Spinal cord (tissue), 10 donors: ENCODE measurements around the gene CRIM1. TPM values are rescaled to one million over a fixed set of nuclear protein-coding genes. Genes with fewer than 3 reads are reported as not detected.

Experiments used
- DNase-seq, 6 donors: peaks; one replicate each; pipeline versions ENCODE4 v3.0.0 to v3.0.0-alpha.2; 2013 to 2015; ENCODE audit warnings: low spot score in 6 of 6, low read depth in 4 of 6
- H3K27ac ChIP-seq: one replicate; pipeline ENCODE4 v1.5.1; 2013; ENCODE audit warnings: low read depth, low read length, control low read depth
- H3K27me3 ChIP-seq: one replicate; pipeline ENCODE4 v1.6.1; 2013; ENCODE audit warnings: low read length; ENCODE audit not compliant: control insufficient read depth, insufficient read depth
- H3K36me3 ChIP-seq: one replicate; pipeline ENCODE4 v1.6.1; 2013; ENCODE audit warnings: low read length; ENCODE audit not compliant: control insufficient read depth, insufficient read depth
- H3K4me1 ChIP-seq: one replicate; pipeline ENCODE4 v1.6.1; 2013; ENCODE audit warnings: low read length; ENCODE audit not compliant: control insufficient read depth, insufficient read depth
- H3K4me3 ChIP-seq: one replicate; pipeline ENCODE4 v1.5.1; 2013; ENCODE audit warnings: low read depth, low read length, control low read depth
- H3K9me3 ChIP-seq: one replicate; pipeline ENCODE4 v1.6.1; 2013; ENCODE audit warnings: low read length; ENCODE audit not compliant: control insufficient read depth, insufficient read depth
- WGBS: methylation state at CpG from one replicate; pipeline ENCODE4 v1.1.5; 2013; ENCODE audit warnings: missing lambda C conversion rate; ENCODE audit not compliant: insufficient coverage; 5-methylcytosine and 5-hydroxymethylcytosine counted together
- polyA plus RNA-seq, 2 donors: library from polyadenylated mRNA; unstranded; fragments of 120-200 nt; gene quantifications; one replicate each; pipeline ENCODE4 v1.2.1, GENCODE V29; 2013; ENCODE audit not compliant: insufficient read length in 2 of 2
- total RNA-seq, 2 donors: library from RNA; depleted of rRNA in 1 of 2; stranded (reverse); fragments of 120-200 nt in 1 of 2; fragments of >200 nt in 1 of 2; gene quantifications; one replicate each; pipeline versions ENCODE4 v1.2.3 to v1.2.4, GENCODE V29; 2013 to 2014
- donor health status: healthy.

The CRIM1 gene
- total and polyA plus RNA-seq, 4 donors = 35.9 to 63.5 (median 49.3) TPM

- DNase-seq = no peak
- H3K36me3 ChIP-seq = no peaks in the 10 kb centered on the region
- H3K4me3 ChIP-seq = no peak overlapping the region
- H3K27me3 ChIP-seq = no peaks in the 10 kb centered on the region
- WGBS = 100% methylated on average over 1 of the region's 5 CpGs
- no peaks in the 10 kb centered on the region for H3K4me1 ChIP-seq
- H3K27ac ChIP-seq = no peak overlapping the region
- H3K9me3 ChIP-seq = no peaks in the 10 kb centered on the region
These were observed 133.7 kb downstream of the CRIM1 start for GRCh38 chr2:36489281-36489680.

- no peaks in the 10 kb centered on the region for H3K36me3 ChIP-seq
- H3K27me3 ChIP-seq = no peaks in the 10 kb centered on the region
- 81% methylated on average over 1 of the region's 4 CpGs for WGBS
- H3K4me3 ChIP-seq = no peak overlapping the region
- H3K9me3 ChIP-seq = no peaks in the 10 kb centered on the region
- H3K4me1 ChIP-seq = no peaks in the 10 kb centered on the region
- H3K27ac ChIP-seq = no peak overlapping the region
- DNase-seq = no peak
These were observed 135.2 kb downstream of the CRIM1 start for GRCh38 chr2:36490749-36491148.

- no peaks in the 10 kb centered on the region for H3K9me3 ChIP-seq
- no peaks in the 10 kb centered on the region for H3K36me3 ChIP-seq
- no peak overlapping the region for H3K27ac ChIP-seq
- 93% methylated on average over 2 of the region's 6 CpGs for WGBS
- no peak for DNase-seq
- H3K4me3 ChIP-seq = no peak overlapping the region
- H3K4me1 ChIP-seq = no peaks in the 10 kb centered on the region
- no peaks in the 10 kb centered on the region for H3K27me3 ChIP-seq
These were observed 136.8 kb downstream of the CRIM1 start for GRCh38 chr2:36492216-36492945.

GRCh38 chr2:36493306-36493705 is 137.7 kb downstream of the CRIM1 start:
- Histone ChIP-seq H3K9me3 (no peaks in the 10 kb centered on the region), H3K27ac (no peak overlapping the region), H3K27me3 (no peaks in the 10 kb centered on the region), H3K4me3 (no peak overlapping the region), H3K4me1 (no peaks in the 10 kb centered on the region), H3K36me3 (no peaks in the 10 kb centered on the region)
- DNase-seq = peak in 2 of 6 donors; percentile 35 to 40

GRCh38 chr2:36497570-36498163 is 142.1 kb downstream of the CRIM1 start:
- peaks cover 4% of the 10 kb centered on the region for H3K36me3 ChIP-seq
- H3K4me3 ChIP-seq = no peak overlapping the region
- H3K9me3 ChIP-seq = no peaks in the 10 kb centered on the region
- no peak for DNase-seq
- H3K4me1 ChIP-seq = no peaks in the 10 kb centered on the region
- no CpG with 5 or more reads among the region's 3 CpGs for WGBS
- H3K27me3 ChIP-seq = no peaks in the 10 kb centered on the region
- H3K27ac ChIP-seq = no peak overlapping the region

- Histone ChIP-seq H3K27me3 (no peaks in the 10 kb centered on the region), H3K36me3 (peaks cover 4% of the 10 kb centered on the region), H3K4me1 (no peaks in the 10 kb centered on the region), H3K4me3 (no peak overlapping the region), H3K9me3 (no peaks in the 10 kb centered on the region), H3K27ac (no peak overlapping the region)
- no peak for DNase-seq
- WGBS = 92% methylated on average over 1 of the region's 6 CpGs
These were observed 143.7 kb downstream of the CRIM1 start for GRCh38 chr2:36499128-36499820.

GRCh38 chr2:36500072-36500471 is 144.5 kb downstream of the CRIM1 start:
- DNase-seq = no peak
- no peaks in the 10 kb centered on the region for H3K4me1 ChIP-seq
- H3K36me3 ChIP-seq = peaks cover 4% of the 10 kb centered on the region
- 100% methylated on average over 4 of the region's 7 CpGs for WGBS
- no peak overlapping the region for H3K4me3 ChIP-seq
- no peaks in the 10 kb centered on the region for H3K27me3 ChIP-seq
- no peak overlapping the region for H3K27ac ChIP-seq
- no peaks in the 10 kb centered on the region for H3K9me3 ChIP-seq

GRCh38 chr2:36502081-36502480 is 146.5 kb downstream of the CRIM1 start:
- WGBS = no CpG with 5 or more reads among the region's 4 CpGs

GRCh38 chr2:36507408-36507812 is 151.8 kb downstream of the CRIM1 start:
- Histone ChIP-seq H3K4me3 (no peak overlapping the region), H3K27ac (no peak overlapping the region), H3K9me3 (no peaks in the 10 kb centered on the region), H3K27me3 (no peaks in the 10 kb centered on the region), H3K4me1 (no peaks in the 10 kb centered on the region), H3K36me3 (no peaks in the 10 kb centered on the region)
- peak; percentile 12 to 89 (median 36) for DNase-seq

More at GRCh38 chr2:36502081-36502480, 146.5 kb downstream of the CRIM1 start:
- DNase-seq = no peak
- H3K9me3 ChIP-seq = no peaks in the 10 kb centered on the region
- peaks cover 4% of the 10 kb centered on the region for H3K36me3 ChIP-seq
- no peak overlapping the region for H3K4me3 ChIP-seq
- no peak overlapping the region for H3K27ac ChIP-seq
- no peaks in the 10 kb centered on the region for H3K4me1 ChIP-seq
- no peaks in the 10 kb centered on the region for H3K27me3 ChIP-seq

GRCh38 chr2:36509075-36509474 is 153.5 kb downstream of the CRIM1 start:
- DNase-seq = no peak
- H3K27ac ChIP-seq = no peak overlapping the region
- peaks cover 7% of the 10 kb centered on the region for H3K36me3 ChIP-seq
- H3K27me3 ChIP-seq = no peaks in the 10 kb centered on the region
- H3K4me3 ChIP-seq = no peak overlapping the region
- 95% methylated on average over 4 of the region's 6 CpGs for WGBS
- H3K9me3 ChIP-seq = no peaks in the 10 kb centered on the region
- H3K4me1 ChIP-seq = no peaks in the 10 kb centered on the region
